GM21367 (cell line): ENCODE data around the gene MARCO.

ENCODE experiments used
- ATAC-seq: cut with Tn5 transposase; IDR thresholded peaks from one replicate; pipeline ENCODE4 v1.9.1; 2021; ENCODE audit not compliant: unreplicated experiment

Gene MARCO, protein sequence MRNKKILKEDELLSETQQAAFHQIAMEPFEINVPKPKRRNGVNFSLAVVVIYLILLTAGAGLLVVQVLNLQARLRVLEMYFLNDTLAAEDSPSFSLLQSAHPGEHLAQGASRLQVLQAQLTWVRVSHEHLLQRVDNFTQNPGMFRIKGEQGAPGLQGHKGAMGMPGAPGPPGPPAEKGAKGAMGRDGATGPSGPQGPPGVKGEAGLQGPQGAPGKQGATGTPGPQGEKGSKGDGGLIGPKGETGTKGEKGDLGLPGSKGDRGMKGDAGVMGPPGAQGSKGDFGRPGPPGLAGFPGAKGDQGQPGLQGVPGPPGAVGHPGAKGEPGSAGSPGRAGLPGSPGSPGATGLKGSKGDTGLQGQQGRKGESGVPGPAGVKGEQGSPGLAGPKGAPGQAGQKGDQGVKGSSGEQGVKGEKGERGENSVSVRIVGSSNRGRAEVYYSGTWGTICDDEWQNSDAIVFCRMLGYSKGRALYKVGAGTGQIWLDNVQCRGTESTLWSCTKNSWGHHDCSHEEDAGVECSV

GRCh38 chr2:118942031-118942430, at the start of gene MARCO:
MARCO (plus strand) TSS chr2:118942194; CDS start chr2:118942301, 107 bp downstream.
- ATAC-seq, result no peak

- no peak for ATAC-seq
Measured at GRCh38 chr2:118893100-118893499, 48.9 kb upstream of the MARCO start.

DNA sequence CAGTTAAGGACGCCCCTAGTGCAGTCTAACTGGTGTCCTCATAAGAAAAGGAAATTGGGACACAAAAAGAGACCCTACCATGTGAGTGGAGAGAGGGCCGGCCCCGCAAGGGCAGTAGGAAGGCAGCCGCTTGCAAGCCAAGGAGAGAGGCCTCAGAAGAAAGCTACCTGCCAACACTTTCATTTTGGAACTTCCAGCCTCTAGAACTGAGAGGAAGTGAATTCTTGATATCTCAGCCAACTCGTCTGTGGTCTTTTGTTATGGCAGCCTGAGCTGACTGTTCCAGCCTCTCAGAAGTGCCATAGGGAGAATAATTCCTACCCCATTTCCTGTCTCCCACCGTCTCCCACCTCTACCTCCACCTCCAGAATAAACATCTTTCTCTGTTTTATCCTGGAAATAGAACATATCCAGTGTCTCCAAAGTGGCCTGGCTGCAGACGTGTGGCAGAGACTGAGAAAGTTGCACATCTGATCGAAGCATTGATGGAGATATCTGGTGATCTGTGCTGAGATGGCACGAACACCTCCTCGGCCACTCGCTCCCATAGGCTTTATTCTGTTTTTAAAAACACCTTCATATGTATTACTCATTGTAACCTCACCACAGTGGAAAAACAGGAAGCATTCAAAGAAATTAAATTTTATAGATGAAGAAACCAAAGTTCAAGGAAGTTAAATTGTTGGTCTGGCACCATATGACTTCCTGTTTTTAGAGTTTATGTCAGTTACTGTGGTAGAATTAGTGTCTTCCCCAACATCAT, 39.5 kb upstream of the MARCO start:
- ATAC-seq, result no peak

GRCh38 chr2:118903029-118903351, 39.0 kb upstream of the MARCO start:
- no peak for ATAC-seq

GRCh38 chr2:118903551-118904479, 38.2 kb upstream of the MARCO start:
- no peak for ATAC-seq

DNA sequence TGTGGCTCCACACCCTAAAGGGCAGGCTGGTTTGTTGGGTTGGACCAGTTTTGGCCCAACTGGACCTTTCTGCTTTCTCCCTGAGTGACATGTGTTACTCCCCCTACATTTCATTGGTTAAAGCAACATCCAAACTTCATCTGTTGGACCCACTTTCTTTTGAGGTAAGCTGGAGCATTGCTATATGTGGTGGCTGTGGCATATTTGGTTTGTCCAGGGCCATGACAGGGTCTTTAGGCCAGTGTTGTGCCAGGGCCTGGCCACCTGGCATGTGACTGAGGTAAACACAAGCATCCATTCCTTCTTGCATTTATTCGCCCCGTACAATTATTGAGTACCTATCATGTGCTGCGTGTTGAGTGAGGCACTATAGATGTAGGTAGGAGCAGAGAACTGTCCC, 36.8 kb upstream of the MARCO start:
- no peak for ATAC-seq

DNA sequence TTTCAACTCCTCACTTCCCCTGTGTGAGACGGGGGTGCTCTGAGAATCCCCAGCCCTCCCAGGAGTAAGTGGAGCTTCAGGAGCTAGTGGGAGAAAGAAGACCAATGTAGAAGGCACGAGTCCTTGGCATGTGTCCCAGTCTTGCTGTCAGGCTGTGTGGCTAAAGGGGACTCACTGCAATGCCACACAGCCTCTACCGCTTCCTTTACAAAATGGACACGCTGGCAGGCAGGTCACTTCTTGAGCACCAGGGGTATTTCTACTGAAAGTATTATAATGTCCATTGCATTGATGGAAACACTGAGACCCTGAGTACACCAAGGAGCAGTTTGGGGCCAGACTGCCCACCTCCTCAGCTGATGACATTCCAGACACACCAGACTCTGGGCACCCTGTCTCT, 35.8 kb upstream of the MARCO start:
- ATAC-seq, result no peak

DNA sequence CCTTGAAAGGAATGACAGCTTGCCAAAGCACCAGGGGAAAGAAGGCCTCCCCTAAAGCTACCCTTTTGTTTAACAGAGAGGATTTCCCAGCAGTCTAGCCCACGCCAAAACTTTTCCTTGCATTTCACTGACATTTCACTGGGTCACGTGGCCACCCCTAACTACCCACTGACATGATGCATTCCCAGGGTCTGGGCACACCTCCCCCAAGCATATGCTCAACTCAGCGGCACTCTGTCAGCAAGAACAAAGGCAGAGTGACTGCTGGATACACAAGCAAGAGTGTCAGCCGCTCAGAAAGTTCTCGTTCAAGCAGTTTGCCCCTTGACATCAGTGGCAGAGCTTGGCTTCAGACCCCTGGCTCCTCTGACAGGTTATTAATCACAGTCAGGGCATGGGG, 34.2 kb upstream of the MARCO start:
- no peak for ATAC-seq

DNA sequence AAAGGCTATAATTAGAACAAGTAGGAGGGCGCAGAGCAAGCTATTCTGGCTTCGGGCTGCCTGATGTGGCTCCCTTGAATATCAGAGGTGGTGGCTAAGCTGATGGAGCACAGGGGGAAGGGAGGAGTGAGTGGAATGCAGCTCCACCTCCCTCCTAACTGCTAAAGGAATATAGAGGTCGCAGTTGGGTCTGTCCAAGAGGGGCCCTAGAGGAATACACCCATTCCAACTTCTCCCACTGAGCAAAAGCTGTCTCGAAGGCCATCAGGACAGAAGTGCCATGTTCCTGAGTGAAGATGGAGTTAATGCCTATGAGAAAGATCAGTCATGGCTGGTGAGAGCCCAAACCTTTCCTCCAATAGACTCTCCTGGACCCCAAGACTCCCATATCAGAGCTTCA, 32.8 kb upstream of the MARCO start:
- no peak for ATAC-seq

- ATAC-seq, result no peak
Measured at GRCh38 chr2:118911166-118911856, 30.7 kb upstream of the MARCO start.

DNA sequence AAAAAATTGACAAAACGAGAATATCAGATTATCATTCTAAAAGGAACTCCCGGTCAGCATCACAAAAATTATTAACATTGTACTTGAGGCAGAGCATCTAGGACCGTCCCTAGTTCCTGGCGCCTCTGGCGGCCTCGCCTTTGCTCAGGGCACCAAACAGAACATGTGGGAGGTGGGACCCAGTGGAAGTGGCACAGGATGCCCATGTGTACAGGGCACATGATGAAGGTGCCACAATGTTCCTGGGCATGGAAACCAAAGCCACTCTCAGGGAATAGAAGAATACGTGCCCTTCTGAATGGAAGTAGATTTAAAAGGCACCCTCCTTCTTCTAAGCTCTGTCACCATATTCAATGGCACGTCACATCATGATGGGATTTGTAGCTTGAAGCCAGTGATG, 30.1 kb upstream of the MARCO start:
- no peak for ATAC-seq

- no peak for ATAC-seq
Measured at GRCh38 chr2:118913131-118913802, 28.7 kb upstream of the MARCO start.

GRCh38 chr2:118913803-118914645, 28.0 kb upstream of the MARCO start:
- no peak for ATAC-seq

- no peak for ATAC-seq
Measured at GRCh38 chr2:118914721-118915453, 27.1 kb upstream of the MARCO start.

DNA sequence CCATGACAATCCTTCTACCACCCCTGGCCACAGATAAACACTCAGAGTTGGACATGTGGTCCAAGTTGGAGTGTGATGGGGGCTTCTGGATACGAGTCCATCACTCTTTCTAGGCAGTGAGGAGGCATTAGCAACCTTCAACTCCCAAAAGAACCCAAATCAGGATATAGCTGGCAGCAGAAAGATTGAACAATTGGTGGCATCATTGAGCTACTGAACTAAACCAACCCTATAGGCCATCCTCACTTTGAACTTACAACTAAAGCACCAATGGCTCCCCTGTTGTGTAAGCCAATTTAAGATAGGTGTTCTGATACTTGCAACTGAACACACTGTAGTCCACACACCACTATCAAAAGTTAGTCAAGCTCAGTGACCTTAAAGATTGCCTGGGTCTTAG, 24.0 kb upstream of the MARCO start:
- no peak for ATAC-seq

DNA sequence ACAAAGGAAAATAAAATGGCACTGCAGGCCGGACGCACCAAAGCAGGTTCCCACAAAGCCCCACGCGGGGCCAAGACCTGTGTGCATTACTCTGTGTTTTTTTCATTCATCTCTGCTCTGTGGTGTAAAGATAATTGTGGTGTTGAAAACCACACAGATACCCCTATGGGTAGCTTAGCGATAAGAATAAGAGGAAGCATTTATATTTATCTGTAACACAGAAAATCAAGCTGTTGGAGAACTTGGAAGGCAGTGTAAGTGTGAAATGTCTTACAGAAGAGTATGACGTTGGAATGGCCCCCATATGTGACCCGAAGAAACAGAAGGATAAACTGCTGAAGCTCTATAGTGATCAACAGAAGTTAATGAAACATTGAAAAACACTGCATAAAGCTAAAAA, 20.3 kb upstream of the MARCO start:
- no peak for ATAC-seq

DNA sequence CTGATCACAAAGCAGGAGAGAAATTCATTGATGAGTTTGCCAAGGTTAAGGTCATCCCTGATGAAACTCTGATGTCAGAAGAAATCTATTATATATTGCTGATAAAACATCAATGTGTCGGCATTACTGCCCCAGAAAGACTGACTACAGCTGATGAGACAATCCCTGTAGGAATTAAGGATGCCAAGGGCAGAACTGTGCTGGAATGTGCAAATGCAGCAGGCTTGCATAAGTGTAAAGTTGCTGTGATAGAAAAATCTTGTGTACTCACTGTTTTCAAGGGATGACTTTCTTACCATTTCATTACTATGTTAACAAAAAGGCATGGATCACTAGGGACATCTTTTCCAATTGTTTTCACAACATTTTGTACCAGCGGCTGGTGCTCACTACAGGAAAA, 19.7 kb upstream of the MARCO start:
- no peak for ATAC-seq

DNA sequence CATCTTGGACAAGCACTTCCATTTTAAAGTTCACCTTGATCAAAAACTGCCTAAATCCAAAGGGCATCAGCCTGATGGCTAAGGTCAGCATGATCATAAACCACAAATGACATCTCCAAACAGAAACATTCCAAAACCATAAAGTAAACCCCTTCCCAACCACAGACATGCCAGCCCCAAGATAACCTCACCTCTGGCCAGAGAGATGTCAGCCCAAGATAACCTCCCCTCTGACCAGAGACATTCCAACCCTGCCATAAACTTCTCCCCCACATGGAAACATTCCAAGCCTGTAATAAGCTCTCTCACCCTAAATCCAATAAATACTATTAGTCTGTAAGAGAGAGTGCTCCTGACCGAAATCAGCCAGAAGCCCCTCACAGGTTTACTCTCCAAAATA, 18.6 kb upstream of the MARCO start:
- no peak for ATAC-seq

DNA sequence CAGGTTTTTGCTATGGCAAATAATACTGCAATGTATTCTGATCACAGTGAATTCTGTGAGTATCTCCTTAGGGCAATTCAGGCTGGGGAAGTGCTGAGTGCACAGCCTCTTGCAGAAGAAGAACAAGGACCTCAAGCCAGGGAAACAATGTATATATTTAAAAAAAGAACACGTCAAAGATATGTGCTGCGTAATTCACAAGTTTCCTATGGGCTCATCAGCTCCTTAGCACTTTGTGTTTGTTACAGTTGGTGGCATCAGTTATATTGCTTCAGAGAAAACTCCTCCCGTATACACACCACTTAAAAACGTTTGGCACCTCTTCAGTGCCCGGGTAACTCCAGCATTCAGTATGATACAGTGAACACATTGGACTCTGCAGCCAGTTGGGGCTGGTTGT, 16.5 kb upstream of the MARCO start:
- no peak for ATAC-seq
